Measurements from ENCODE around the gene DIS3L2.
"Not testable (repeated sequence)": the region's sequence is repeated elsewhere in the genome, so short reads cannot be mapped to it uniquely, and the experiment has no call there.

The DIS3L2 gene

GRCh38 chr2:232349946-232350635, 388.6 kb downstream of the DIS3L2 start:
- in situ Hi-C loops (cut with HindIII; ENCODE audit: low pct_ligation_motif_present, low pct_unique_long_range_greater_than_20kb, low sequenced_read_pairs): no loop called here
- DNase-seq: no peak

DNA sequence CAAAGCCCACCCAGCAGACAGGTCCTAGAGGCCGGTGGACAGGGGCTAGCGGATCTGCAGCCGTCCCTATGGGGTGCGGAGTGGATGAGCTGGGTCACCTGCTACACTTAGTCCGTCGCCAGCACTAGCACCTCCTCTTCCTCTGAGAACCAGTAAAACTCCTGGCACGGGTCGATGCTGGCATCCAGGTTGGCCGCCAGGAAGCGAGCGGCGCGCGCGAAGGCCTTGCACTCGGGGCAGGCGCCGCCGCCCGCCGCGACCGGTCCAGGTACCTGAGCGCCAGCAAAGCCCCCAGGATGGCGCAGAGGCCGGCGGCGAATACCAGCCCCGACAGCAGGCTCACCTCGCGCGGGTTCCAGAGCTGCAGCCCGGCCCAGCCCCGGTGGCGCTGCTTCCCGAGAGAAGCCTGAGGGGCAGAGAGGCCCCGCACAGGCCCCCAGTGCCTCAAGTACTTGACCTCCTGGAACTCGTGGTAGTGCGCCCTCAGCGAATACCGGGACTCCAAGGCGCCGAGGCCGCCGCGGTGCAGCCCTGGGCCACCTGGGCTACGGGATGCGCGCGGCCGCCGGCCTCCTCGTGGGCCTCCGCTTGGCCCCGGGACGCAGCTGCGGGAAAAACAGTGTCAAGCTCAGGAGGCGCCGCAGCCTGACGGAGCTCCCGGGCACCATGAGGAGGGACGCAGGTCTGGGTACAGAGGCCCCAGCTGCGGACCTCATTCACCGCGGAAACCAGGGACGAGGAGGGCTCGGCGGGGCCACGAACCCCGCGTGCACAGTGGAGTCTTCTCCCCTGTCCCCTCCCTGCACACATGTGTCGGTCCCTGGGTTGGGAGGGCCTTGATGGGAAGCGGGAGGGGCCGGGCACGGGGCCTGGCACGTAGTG, 389.5 kb downstream of the DIS3L2 start:
- no peak for DNase-seq
- in situ Hi-C loops (cut with HindIII; ENCODE audit: low pct_ligation_motif_present, low pct_unique_long_range_greater_than_20kb, low sequenced_read_pairs): no loop called here

DNA sequence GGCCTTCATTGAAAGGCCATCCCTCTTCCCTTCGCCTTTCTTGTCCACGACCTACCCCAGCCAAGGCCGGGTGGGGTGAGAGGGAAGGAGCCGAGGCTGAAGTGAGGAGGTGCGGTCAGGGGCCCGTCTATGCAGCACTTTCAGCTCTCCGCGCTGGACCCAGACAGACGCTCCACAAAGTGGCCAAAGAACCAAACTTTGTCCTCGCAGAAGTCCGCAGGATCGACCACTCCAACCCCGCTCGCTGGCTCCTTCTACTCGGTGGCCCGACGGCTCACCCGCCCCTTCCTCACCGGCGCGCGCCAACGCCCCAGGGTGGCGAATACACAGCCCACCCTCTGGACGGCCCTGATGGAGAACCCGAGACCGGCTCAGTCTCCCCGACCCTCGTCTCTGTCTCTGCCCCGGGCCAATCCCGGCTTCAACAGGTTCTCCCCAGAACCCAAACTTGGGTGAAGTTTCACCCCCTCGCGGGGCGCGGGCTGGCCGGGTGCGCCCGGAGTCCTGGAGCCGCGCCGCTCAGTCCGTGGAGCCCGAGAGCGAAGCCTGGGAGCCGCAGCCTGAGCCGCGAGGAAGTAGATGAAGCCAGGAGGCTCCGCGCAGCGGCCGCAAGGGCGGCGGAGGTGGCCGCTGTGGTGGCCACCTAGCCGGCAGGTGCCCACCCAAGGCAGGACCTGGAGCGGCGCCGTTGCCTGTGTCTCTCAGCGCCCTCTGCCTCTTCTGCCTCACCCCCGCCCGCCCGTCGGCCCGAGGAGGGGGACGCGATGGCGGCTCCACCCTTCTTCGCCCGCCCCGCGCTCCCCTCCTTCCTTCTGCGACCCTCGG, 390.4 kb downstream of the DIS3L2 start:
- no peak for DNase-seq
- in situ Hi-C loops (cut with HindIII; ENCODE audit: low pct_ligation_motif_present, low pct_unique_long_range_greater_than_20kb, low sequenced_read_pairs): no loop called here

DNA sequence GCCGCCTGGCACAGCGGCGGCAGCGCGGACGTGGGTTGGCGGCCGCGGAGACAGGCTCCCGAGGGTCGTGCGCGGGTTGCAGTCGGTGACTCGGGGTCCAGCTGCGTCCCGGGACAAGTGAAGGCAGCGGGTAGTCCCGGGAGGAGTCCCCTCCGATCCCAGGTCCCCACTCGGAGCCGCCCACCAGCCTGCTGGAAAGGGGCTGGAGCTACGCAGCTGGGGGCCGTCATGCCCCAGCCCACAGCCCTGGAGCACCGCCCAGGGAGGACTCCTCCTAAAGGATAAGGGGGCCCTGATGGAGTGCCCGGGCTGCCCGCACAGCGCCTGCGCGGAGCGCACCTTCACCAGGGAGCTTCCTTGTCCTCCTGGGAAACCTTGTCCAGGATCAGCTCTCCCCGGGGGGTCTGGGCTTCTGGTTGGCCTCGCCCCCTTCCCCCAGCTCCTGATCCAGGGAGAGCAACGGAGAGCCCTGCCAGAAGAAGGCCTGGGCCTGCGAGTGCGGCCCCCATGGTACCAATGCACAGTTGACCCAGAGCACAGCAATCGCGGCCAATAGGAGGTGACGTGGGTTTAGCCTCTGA, 391.1 kb downstream of the DIS3L2 start:
- no peak for DNase-seq
- in situ Hi-C loops (cut with HindIII; ENCODE audit: low pct_ligation_motif_present, low pct_unique_long_range_greater_than_20kb, low sequenced_read_pairs): no loop called here

DNA sequence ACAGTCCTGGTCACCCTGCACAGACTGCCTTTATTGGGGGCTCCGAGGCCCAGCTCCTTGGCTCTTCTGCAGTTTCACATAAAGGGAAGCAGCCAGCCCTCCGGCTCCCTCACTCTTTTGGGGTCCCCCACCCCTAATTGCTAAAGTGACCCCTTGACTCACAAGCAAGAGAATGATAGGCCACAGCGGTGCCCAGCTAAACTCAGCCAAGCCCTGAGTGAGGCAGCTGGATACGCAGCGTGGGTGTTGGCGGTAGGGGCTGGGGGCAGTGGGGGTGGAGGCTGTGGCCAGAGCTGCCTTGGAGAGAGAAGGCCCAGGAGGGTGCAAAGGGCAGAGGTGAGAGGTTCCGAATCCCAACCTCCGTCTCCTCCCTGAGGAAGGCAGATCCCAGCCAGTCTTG, 391.6 kb downstream of the DIS3L2 start:
- no peak for DNase-seq
- in situ Hi-C loops (cut with HindIII; ENCODE audit: low pct_ligation_motif_present, low pct_unique_long_range_greater_than_20kb, low sequenced_read_pairs): no loop called here

- in situ Hi-C loops (cut with HindIII; ENCODE audit: low pct_ligation_motif_present, low pct_unique_long_range_greater_than_20kb, low sequenced_read_pairs): no loop called here
- DNase-seq: no peak
Measured at GRCh38 chr2:232353660-232354059, 392.1 kb downstream of the DIS3L2 start.

DNA sequence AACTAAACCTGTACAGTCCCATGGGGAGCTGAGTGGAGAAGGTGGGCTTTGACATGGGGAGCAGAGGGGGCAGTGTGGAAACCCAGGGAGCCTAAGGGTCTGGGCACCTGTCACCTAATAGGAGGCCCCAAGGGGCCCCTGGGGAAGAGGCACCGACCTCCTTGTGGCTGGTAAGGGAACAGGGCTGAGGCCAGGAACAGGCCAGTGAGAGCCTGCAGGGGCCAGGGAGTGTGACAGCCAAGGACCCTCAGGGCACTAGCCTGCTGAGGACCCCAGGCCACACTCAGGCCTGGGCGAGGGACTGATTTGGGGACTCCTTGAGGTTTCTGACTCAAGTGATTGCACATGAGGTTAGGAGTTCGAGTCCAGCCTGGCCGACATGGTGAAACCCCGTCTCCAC, 392.6 kb downstream of the DIS3L2 start:
- DNase-seq: no peak
- in situ Hi-C loops (cut with HindIII; ENCODE audit: low pct_ligation_motif_present, low pct_unique_long_range_greater_than_20kb, low sequenced_read_pairs): no loop called here

- in situ Hi-C loops (cut with HindIII; ENCODE audit: low pct_ligation_motif_present, low pct_unique_long_range_greater_than_20kb, low sequenced_read_pairs): no loop called here
- peak; percentile 56 for DNase-seq
Measured at GRCh38 chr2:232361646-232362045, 400.1 kb downstream of the DIS3L2 start.

- no peak for DNase-seq
- in situ Hi-C loops (cut with HindIII; ENCODE audit: low pct_ligation_motif_present, low pct_unique_long_range_greater_than_20kb, low sequenced_read_pairs): no loop called here
Measured at GRCh38 chr2:232362174-232362900, 400.8 kb downstream of the DIS3L2 start.

DNA sequence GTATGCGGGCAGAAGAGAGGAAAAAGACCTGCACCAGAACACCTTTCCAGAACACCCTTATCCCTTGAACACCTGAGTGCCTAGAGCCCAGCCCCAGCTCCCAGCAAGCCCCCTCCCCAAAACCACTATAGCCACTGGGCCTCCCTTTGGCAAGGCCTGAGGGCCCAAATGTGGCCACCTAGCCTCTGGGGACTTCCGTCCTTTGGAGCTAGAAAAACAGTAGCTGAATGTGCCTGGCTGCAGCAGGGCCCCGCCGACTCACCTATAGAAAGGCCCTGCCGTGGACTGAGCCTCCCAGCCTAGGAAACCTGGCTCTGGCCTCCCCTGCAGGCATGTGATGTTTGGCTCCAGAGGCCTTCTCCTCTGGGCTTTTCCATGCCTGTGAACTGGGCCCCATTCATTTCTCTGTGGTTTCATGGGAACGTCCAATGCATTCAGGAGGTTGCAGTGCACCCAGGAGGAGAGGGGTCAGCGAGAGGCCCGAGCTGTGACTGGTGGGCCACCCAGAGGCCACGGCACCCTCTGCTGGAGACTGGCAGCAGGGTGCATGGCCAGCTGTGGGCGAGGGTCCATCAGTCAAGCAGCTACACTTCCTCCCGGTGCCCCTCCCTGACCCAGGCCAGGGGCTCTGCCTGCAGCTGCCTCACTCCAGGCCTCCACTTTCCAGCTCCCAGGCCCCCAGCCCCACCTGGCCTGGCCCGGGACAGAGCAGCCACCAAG, 401.7 kb downstream of the DIS3L2 start:
- in situ Hi-C loops (cut with HindIII; ENCODE audit: low pct_ligation_motif_present, low pct_unique_long_range_greater_than_20kb, low sequenced_read_pairs): not testable (repeated sequence)

GRCh38 chr2:232363784-232364615, 402.5 kb downstream of the DIS3L2 start:
- DNase-seq: peak; percentile 18
- in situ Hi-C loops (cut with HindIII; ENCODE audit: low pct_ligation_motif_present, low pct_unique_long_range_greater_than_20kb, low sequenced_read_pairs): no loop called here

More for the DNA sequence above, 401.7 kb downstream of the DIS3L2 start:
- not testable (repeated sequence) for DNase-seq

- DNase-seq; in situ Hi-C loops (cut with HindIII; ENCODE audit: low pct_ligation_motif_present, low pct_unique_long_range_greater_than_20kb, low sequenced_read_pairs): not testable (repeated sequence)
Measured at GRCh38 chr2:232364806-232365594, 403.5 kb downstream of the DIS3L2 start.

- DNase-seq: peak; percentile 69
- in situ Hi-C loops (cut with HindIII; ENCODE audit: low pct_ligation_motif_present, low pct_unique_long_range_greater_than_20kb, low sequenced_read_pairs): no loop called here
Measured at GRCh38 chr2:232365621-232366321, 404.3 kb downstream of the DIS3L2 start.

GRCh38 chr2:232366461-232366860, 404.9 kb downstream of the DIS3L2 start:
- not testable (repeated sequence) for DNase-seq

GRCh38 chr2:232367016-232367415, 405.5 kb downstream of the DIS3L2 start:
- in situ Hi-C loops (cut with HindIII; ENCODE audit: low pct_ligation_motif_present, low pct_unique_long_range_greater_than_20kb, low sequenced_read_pairs): no loop called here
- no peak for DNase-seq

More at GRCh38 chr2:232366461-232366860, 404.9 kb downstream of the DIS3L2 start:
- in situ Hi-C loops (cut with HindIII; ENCODE audit: low pct_ligation_motif_present, low pct_unique_long_range_greater_than_20kb, low sequenced_read_pairs): not testable (repeated sequence)
